Lower lobe of right lung (tissue), 2 donors: ENCODE data around the gene GOLGA6L7. TPM values are rescaled to one million over a fixed set of nuclear protein-coding genes. Genes with fewer than 3 reads are reported as not detected.

Experiments
- ATAC-seq, 2 donors: fragments of 200-7000 bp; cut with Tn5 transposase; one replicate each; pipeline ENCODE4 v1.9.1; 2020 to 2022; ENCODE audit warnings: mild to moderate bottlenecking in 2 of 2, moderate library complexity in 2 of 2
- DNase-seq: peaks from one replicate; pipeline ENCODE4 v3.0.0-alpha.2; 2020
- H3K27ac ChIP-seq: fragments of 200-600 bp; one replicate; pipeline ENCODE4 v1.8.0; 2022
- H3K27me3 ChIP-seq: fragments of 200-600 bp; one replicate; pipeline ENCODE4 v1.8.0; 2022; ENCODE audit warnings: low read depth
- H3K36me3 ChIP-seq: fragments of 200-600 bp; one replicate; pipeline ENCODE4 v1.8.0; 2022; ENCODE audit warnings: mild to moderate bottlenecking
- H3K4me1 ChIP-seq: fragments of 200-600 bp; one replicate; pipeline ENCODE4 v1.8.0; 2022
- H3K4me3 ChIP-seq: fragments of 200-600 bp; one replicate; pipeline ENCODE4 v1.8.0; 2022; ENCODE audit warnings: mild to moderate bottlenecking
- H3K9me3 ChIP-seq: fragments of 200-600 bp; one replicate; pipeline ENCODE4 v1.8.0; 2022
- CTCF ChIP-seq: fragments of 200-600 bp; IDR thresholded peaks from one replicate; pipeline ENCODE4 v1.8.0; 2022; ENCODE audit warnings: antibody characterized with exemption, mild to moderate bottlenecking
- intact Hi-C: fragments of 100-400 bp; cut with DNase I; formaldehyde crosslinking; loops from one replicate; pipeline ENCODE4 v1.11.0; 2022
- total RNA-seq: library from RNA; stranded (reverse); fragmentation: NEBNext Ultra II Directional; extraction: Animal tissue kit (Norgen Biotek cat#: 25700); gene quantifications from one replicate; pipeline ENCODE4 v1.2.1, GENCODE V29; 2021
- donor health status: DM: no; HTN: yes; CAD: no; lungs with severe emphysema.

Gene GOLGA6L7
- total RNA-seq, 1 donor from 2014 or later: not detected

GRCh38 chr15:28880680-28881079, 32.2 kb upstream of the GOLGA6L7 start:
- Histone ChIP-seq H3K4me3 (no peak overlapping the region), H3K4me1 (no peaks in the 10 kb centered on the region), H3K36me3 (no peaks in the 10 kb centered on the region), H3K27ac (no peak overlapping the region), H3K9me3 (no peaks in the 10 kb centered on the region), H3K27me3 (peaks cover 15% of the 10 kb centered on the region)
- DNase-seq: no peak
- intact Hi-C loops: no loop called here
- TF ChIP-seq CTCF: no peak
- no peak for ATAC-seq

- Histone ChIP-seq H3K4me3 (no peak overlapping the region), H3K36me3 (no peaks in the 10 kb centered on the region), H3K4me1 (no peaks in the 10 kb centered on the region), H3K27ac (no peak overlapping the region), H3K27me3 (peaks cover 3% of the 10 kb centered on the region), H3K9me3 (no peaks in the 10 kb centered on the region)
- ATAC-seq (no peak), DNase-seq (no peak)
- intact Hi-C loops: no loop called here
- TF ChIP-seq CTCF: no peak
Measured at GRCh38 chr15:28879551-28879950, 31.1 kb upstream of the GOLGA6L7 start.

GRCh38 chr15:28878209-28878608, 29.8 kb upstream of the GOLGA6L7 start:
- Histone ChIP-seq H3K9me3 (no peaks in the 10 kb centered on the region), H3K27ac (no peak overlapping the region), H3K4me3 (no peak overlapping the region), H3K4me1 (no peaks in the 10 kb centered on the region), H3K27me3 (no peaks in the 10 kb centered on the region), H3K36me3 (no peaks in the 10 kb centered on the region)
- intact Hi-C loops: no loop called here
- TF ChIP-seq CTCF: no peak
- no peak for DNase-seq
- no peak for ATAC-seq

GRCh38 chr15:28876845-28877185, 28.4 kb upstream of the GOLGA6L7 start:
- DNase-seq: no peak
- H3K4me1 ChIP-seq: no peaks in the 10 kb centered on the region
- no peak for ATAC-seq
- no peaks in the 10 kb centered on the region for H3K36me3 ChIP-seq
- no peak overlapping the region for H3K4me3 ChIP-seq
- H3K27me3 ChIP-seq: no peaks in the 10 kb centered on the region
- no peaks in the 10 kb centered on the region for H3K9me3 ChIP-seq
- H3K27ac ChIP-seq: no peak overlapping the region
- intact Hi-C loops: no loop called here
- no peak for TF ChIP-seq CTCF

GRCh38 chr15:28876131-28876844, 27.8 kb upstream of the GOLGA6L7 start:
- DNase-seq: no peak
- no peaks in the 10 kb centered on the region for H3K4me1 ChIP-seq
- TF ChIP-seq CTCF: no peak
- no peaks in the 10 kb centered on the region for H3K9me3 ChIP-seq
- H3K27ac ChIP-seq: no peak overlapping the region
- no peaks in the 10 kb centered on the region for H3K36me3 ChIP-seq
- intact Hi-C loops: no loop called here
- no peak for ATAC-seq
- H3K4me3 ChIP-seq: no peak overlapping the region
- no peaks in the 10 kb centered on the region for H3K27me3 ChIP-seq
